NCI-H82 treated with DMSO at 0.1 percent for 48 hours (cell line): Measurements from ENCODE around the gene VPS13D.
"Not testable (repeated sequence)": the region's sequence is repeated elsewhere in the genome, so short reads cannot be mapped to it uniquely, and the experiment has no call there.

Source experiments
- DNase-seq: peaks from one replicate; lab custom pipeline; 2025; ENCODE audit not compliant: unreplicated experiment; lab: John Stamatoyannopoulos, UW

Gene VPS13D

DNA sequence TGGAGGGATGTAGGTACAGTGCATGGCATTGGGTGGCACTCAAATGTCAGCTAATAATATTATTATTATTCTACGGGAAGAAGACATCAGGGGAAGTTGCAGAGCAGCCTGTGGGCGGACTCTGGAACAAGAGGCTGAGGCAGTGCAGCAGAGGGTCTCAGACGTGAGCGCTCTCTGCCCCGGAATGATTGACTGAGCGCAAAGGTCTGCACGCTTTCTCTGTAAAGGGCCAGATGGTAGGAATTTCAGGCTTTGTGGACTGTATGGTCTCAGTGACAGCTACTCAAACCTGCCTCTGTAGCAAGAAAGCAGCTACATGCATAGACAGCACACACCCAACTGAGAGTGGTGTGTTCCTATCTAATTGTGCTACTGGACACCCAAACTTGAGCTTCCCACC, 29.6 kb upstream of the VPS13D start:
- no peak for DNase-seq

DNA sequence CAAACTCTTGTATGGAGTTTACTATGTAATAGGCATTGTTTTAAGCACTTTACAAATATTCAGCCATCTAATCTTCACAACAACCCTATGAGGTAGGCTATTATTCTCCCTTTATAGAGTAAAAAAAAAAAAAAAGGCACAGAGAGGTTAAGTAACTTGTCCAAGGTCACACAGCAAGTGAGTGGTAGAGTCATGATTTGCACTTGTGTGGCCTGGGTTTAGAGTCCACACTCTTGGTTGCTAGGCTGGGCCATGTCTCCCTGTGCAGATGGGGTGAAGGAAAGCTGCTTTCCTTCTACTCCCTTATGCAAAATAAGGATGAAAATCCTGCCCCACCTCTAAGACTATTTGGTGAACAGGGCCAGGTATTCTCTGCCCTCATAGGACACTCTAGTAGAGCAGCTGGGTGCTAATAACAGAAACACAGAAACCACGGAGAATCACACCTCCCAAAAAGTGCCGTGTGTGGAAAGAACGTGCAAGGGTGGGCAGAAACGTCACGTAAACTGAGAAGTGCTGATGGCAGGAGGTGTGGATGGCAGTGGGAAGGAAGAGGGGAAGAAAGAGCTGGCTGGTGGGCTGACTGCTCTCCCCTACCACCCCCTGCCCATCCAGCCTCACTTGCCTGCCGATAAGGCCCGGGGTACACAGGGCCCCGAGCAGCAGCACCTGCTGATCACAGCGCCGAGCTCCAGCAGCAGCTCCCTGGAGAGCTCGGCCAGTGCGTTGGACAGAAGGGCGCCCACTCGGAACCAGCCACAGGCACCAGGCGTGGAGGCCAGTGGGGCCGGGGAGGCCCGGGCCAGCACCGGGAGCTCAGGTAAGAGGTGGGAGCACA, 28.3 kb upstream of the VPS13D start:
- no peak for DNase-seq

DNA sequence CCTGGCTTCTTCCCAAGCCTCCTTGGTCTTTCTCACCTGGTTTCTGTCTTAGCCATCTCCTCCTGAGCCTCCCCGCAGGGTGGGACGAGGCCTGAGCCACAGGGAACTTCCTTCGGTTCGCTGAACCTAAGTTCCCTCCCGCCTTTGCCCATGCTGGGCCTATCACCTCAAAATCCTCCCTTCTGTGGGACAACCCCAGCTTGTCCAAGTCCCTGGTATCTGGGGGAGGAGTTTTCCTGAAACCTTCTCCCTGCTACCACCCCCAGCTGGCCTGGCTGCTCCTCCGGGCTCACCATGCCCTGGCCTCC, 27.7 kb upstream of the VPS13D start:
- DNase-seq = no peak

DNA sequence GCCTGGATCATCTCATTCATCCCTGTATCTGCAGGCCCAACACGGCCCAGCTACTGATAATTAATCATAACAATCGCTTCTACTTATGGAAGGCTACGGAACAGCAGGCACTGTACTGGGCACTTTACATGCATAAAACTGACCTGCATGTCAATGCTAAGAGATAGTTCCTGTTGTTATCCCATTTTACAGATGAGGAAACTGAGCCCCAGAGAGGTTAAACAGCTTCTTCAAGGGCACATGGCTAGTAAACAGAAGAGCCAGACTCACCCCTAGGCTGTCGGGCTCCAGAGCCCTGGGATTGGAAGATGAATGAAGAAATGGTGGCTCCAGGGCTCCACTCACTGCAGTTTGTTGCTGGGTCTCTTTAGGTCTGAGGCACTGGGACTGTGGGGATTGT, 27.3 kb upstream of the VPS13D start:
- no peak for DNase-seq

DNA sequence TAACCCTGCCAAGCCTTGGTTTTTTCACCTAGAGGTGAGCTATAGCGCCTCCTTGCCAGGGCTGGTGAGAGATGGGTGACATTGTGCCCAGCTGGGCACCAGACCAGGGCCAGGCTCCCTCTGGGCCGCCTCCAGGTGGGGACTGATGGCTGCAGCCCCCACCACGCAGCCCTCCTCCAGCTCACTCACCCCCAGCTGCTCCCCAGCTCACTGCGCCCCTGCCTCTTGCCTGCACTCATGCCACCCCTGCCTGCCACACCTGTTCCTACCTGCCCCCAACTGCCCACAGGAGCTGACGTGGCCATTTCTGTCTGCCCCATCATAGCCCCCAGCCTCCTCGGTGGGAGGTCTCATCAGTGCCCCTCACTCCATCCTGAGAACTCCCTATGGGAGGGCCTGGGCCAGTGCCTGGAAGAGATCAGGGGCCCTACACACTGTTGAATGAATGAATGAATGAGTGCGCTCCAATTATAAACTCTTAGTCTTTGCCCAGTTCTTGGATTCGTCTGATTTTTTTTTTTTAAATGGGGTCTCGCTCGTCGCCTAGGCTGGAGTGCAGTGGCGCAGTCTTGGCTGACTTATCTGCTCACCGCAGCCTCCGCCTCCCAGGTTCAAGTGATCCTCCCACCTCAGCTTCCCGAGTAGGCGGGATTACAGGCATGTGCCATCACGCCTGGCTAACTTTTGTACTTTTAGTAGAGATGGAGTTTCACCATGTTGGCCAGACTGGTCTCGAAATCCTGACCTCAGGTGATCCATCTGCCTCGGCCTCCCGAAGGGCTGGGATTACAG, 26.4 kb upstream of the VPS13D start:
- no peak for DNase-seq

DNA sequence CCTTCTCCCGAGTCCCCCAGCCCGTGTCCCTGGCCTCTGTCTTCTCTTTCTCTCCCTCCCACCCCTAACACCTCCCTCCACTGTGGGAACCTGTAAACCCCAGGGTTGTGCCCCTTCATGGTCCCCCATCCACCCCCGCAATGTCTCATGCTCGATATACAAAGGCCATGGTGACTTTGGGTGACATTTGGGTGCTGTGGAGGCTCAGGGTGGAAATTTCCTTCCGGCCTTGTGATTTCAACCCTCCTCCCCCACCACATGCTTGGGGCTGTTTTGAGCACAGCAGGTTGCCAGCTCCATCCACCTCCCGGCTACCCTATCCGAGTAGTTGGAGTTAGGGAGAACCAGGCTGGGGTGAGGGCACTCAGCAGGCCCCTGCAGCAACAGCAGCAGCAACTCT, 25.7 kb upstream of the VPS13D start:
- no peak for DNase-seq

DNA sequence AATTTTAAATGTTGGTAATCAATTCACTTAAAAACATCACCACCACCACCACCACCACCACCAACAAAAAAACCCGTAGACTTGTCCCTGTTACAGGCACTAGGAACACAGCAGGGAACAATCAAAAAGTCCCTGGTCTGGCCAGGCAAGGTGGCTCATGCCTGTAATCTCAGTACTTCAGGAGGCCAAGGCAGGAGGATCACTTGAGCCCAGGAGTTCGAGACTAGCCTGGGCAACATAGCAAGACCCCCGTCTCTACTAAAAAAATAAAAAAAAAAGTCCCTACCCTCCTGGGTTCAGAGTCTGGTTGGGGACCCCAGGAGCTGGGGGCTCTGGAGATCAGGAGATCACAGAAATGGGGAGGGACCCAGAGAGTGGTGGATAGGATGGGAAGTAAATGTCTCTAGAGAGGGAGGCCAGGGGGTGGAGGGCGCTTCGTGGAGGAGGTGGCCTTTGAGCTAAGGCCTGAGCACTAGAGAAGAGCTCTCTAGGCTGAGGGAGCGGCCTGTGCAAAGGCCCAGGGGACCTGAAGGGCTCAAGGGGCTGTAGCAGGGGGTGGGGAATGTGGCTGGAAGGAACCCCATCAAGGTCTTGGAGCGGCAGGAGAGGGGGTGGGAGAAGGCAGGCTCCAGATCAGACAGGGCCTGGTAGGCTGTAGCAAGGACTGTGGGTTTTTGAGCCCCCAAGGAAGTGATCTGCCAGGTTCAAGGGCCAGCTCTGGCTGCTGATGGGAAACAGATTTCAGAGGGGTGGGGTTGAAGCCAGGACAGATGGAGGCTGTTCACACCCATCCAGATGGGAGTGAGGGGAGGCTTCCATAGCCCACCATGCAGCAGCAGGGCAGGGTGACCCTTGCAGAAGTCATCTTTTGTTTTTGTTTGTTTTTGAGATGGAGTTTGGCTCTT, 24.8 kb upstream of the VPS13D start:
- DNase-seq = no peak

DNA sequence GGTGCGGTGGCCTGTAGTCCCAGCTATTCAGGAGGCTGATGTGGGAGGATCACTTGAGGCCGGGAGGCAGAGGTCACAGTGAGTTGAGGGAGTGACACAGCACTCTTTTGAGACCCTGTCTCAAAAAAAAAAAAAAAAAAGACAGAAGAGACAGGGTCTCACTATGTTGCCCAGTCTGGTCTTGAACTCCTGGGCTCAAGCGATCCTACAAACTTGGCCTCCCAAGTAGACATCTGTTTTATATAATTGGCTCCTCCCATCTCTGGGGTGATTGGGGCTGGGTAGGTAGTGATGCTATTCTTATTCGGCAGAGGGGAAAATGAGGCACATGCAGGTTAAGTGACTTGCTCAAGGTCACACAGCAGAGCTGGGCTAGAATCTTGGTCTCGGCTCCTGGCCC, 23.6 kb upstream of the VPS13D start:
- DNase-seq = no peak

DNA sequence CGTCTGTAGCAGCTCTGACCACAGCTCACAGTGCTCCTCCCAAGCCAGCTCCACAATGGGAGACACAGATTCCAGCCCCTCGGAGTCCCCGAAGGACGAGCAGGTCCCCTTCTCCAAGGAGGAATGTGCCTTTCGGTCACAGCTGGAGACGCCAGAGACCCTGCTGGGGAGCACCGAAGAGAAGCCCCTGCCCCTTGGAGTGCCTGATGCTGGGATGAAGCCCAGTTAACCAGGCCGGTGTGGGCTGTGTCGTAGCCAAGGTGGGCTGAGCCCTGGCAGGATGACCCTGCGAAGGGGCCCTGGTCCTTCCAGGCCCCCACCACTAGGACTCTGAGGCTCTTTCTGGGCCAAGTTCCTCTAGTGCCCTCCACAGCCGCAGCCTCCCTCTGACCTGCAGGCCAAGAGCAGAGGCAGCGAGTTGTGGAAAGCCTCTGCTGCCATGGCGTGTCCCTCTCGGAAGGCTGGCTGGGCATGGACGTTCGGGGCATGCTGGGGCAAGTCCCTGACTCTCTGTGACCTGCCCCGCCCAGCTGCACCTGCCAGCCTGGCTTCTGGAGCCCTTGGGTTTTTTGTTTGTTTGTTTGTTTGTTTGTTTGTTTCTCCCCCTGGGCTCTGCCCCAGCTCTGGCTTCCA, 22.9 kb upstream of the VPS13D start:
- no peak for DNase-seq

DNA sequence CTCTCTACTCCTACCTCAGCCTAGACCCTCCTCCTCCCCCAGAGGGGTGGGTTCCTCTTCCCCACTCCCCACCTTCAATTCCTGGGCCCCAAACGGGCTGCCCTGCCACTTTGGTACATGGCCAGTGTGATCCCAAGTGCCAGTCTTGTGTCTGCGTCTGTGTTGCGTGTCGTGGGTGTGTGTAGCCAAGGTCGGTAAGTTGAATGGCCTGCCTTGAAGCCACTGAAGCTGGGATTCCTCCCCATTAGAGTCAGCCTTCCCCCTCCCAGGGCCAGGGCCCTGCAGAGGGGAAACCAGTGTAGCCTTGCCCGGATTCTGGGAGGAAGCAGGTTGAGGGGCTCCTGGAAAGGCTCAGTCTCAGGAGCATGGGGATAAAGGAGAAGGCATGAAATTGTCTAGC, 21.6 kb upstream of the VPS13D start:
- DNase-seq = no peak

DNA sequence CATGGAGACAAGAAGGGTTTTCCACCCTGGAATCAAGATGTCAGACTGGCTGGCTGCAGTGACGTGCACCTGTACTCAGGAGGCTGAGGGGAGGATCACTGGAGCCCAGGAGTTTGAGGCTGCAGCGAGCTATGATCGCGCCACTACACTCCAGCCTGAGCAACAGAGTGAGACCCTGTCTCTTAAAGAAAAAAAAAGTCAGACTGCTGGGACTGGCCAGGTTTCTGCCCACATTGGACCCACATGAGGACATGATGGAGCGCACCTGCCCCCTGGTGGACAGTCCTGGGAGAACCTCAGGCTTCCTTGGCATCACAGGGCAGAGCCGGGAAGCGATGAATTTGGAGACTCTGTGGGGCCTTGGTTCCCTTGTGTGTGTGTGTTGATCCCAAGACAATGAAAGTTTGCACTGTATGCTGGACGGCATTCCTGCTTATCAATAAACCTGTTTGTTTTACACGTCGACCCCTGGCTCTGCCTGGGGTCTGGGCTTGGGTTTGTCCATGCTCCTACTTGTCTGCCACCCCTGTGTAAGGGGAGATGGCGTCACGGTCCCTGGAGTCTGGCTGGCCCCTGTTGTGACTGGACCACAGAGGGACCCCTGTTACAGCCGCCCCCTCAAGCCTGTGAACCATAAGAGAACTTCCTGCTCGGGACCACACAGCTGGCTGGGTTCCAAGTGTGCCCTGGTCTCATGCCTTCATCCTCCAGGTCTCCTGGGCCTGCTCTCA, 20.9 kb upstream of the VPS13D start:
- DNase-seq = peak; percentile 15

DNA sequence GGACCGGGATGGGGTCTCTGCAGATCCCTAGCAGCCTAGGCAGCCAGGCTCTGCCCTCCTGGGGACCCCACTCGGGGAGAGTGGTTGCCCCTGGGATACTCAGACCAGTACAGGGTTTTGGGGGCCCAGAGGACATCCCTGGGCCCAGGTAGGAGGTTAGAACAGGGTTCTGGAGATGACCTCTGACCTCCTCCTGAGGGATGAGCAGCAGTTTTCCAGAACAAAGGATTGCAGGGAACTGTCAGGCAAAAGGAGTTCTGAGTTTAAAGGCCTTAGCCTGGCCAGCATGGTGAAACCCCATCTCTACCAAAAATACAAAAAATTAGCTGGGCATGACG, 20.4 kb upstream of the VPS13D start:
- no peak for DNase-seq

DNA sequence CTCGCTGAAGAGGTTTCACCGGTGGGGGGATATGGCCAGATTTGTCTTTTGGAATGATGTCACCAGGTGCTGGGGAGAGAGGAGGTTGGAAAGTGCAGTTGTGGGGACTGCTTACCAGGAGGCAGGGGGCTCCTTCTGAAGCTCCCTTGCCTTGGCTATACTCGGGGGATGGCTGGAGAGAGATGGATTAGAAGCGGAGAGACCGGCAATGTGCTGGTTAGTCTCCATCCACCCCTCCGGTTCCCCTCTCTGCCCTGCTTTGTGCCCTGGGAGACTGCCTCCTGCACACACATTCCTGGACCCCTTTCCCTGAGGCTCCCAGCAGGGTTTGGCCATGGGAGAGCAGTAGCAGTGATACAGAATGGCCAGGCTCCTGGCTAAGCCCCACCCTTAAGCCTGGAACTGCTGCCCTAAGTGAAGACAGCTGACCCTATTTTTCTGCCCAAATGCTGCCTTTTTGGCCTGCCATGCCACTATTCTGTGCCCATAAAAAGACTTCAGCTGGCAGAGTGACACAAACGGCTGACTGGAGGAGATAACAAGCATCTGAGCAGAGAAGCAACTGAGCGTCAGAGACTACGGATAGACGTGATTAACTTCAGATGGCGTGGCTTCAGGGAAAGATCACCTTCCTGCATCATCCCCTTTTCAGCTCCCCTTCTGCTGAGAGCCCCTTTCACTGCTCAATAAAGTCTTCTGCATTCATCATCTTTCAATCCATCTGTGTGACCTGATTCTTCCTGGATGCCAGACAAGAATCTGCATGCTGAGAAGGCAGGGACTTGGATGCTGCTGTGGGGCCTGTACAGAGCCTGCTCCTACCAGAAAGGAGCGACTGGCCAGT, 14.5 kb upstream of the VPS13D start:
- no peak for DNase-seq

DNA sequence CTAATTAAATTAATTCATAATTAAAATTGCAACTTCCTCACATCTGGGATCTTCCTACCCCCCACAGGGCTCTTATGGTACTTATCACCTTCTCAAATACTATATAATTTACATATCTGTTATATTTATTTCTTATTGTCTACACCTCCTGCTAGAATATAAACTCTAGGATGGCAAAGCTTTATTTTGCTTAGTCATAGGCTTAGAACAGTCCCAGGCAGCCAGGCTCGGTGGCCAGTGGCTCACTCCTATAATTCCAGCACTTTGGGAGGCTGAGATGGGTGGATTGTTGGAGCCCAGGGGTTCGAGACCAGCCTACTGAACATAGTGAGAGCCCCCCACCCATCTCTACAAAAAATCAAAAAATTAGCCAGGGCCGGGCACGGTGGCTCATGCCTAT, 10.0 kb upstream of the VPS13D start:
- no peak for DNase-seq

DNA sequence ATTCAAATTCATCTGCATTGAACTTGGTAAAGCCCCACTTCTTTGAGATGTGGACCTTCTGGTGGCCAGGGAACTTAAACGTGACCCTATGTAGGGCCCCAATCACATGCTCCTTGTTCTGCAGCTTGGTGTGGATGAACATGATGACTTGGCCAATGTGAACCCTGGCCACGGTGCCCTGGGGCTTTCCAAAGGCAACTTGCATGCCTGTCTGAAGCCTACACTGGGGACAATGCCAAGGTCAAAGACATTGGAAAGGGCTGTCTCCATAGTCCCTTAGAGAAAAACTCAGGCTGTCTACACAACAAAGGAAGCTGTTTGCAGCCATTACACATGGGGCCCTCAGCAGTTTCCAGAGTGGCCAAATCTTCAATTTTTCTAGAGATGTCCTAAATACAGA, 8.9 kb upstream of the VPS13D start:
- no peak for DNase-seq

DNA sequence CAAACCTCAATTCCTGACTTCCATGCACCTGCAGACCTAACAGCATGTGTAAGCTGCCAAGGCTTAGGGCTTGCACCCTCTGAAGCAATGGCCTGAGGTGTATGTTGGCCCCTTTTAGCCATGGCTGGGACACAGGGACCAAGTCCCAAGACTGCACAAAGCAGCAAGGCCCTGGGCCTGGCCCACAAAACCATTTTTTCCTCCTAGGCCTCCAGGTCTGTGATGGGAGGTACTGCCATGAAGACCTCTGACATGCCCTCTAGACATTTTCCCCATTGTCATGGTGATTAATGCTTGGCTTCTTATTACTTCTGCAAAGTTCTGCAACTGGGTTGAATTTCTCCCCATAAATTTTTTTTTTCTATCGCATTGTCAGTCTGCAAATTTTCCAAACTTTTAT, 7.1 kb upstream of the VPS13D start:
- DNase-seq = not testable (repeated sequence)

DNA sequence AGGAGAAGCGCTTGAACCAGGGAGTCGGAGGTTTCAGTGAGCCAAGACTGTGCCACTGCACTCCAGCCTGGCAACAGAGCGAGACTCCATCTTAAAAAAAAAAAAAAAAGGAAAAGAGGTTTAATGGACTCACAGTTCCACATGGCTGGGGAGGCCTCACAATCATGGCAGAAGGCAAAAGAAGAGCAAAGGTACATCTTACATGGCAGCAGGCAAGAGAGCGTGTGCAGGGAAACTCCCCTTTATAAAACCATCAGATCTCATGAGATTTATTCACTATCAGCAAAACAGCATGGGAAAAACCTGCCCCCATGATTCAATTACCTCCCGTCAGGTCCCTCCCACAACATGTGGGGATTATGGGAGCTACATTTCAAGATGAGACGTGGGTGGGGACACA, 5.7 kb upstream of the VPS13D start:
- not testable (repeated sequence) for DNase-seq

DNA sequence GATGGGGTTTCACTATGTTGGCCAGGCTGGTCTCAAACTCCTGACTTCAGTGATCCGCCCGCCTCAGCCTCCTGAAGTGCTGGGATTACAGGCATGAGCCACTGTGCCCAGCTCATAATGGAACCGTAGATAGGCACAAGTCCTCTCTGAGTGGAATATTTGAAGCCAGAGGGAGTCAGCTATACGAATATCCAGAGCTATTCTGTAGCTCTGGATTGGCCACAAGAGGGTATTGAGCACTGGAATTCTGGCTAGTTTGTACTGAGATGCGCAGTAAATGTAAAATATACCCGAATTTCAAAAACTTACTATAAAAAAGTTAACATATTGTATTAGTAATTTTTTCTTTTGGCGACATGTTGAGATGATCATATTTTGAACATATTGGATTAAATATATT, 851 bp upstream of the VPS13D start:
- DNase-seq = no peak

DNA sequence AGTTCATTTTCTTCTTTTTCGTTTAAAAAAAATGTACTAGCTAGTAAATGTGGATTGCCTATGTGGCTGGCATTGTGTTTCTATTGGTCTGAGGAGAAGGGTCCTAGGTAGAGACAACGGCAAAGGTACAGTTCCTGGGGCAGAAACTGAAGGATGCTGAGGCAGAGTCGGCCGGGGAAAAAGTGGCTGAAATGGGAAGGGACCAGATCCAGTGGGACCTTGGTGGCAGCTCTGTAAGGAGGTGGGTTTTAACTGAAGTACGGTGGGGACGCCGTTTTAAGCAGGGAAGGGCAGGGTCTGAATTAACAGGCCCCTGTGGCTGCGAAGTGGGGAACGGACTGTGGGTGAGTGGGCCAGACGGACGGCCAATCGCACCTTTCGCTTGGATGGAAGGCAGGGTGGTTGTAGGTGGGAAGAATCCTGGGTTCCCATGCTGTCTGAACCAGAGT, 420 bp upstream of the VPS13D start:
- no peak for DNase-seq
